ENCODE results near the gene SALL4.

The SALL4 gene

GRCh38 chr20:51750037-51750769, 52.1 kb downstream of the SALL4 start (continued):
- TF ChIP-seq ZNF639 (tag by site-specific recombination; IDR thresholded peaks at IDR 0.05) (no peak), ZNF169 (tag by site-specific recombination; IDR thresholded peaks at IDR 0.05) (no peak), ZNF121 (tag by site-specific recombination; IDR thresholded peaks at IDR 0.05) (no peak), ZNF791 (tag by site-specific recombination; IDR thresholded peaks at IDR 0.05) (no peak), ZNF624 (tag by site-specific recombination; IDR thresholded peaks at IDR 0.05) (no peak), ZNF280C (tag by site-specific recombination; IDR thresholded peaks at IDR 0.05) (no peak), IKZF3 (tag by site-specific recombination; IDR thresholded peaks at IDR 0.05) (no peak), ZNF660 (tag by site-specific recombination; IDR thresholded peaks at IDR 0.05) (no peak), ZNF555 (tag by site-specific recombination; conservative IDR thresholded peaks at IDR 0.05) (no peak), ZBTB11 (tag by site-specific recombination; conservative IDR thresholded peaks at IDR 0.05; ENCODE audit: low read depth) (no peak), ZNF621 (tag by site-specific recombination; IDR thresholded peaks at IDR 0.05) (no peak), ZNF76 (tag by site-specific recombination; IDR thresholded peaks at IDR 0.05; ENCODE audit: borderline replicate concordance, low read depth) (no peak), KLF10 (tag by site-specific recombination; IDR thresholded peaks at IDR 0.05) (no peak), ZNF449 (tag by site-specific recombination; IDR thresholded peaks at IDR 0.05) (no peak), ZNF629 (tag by site-specific recombination; IDR thresholded peaks at IDR 0.05) (peak; percentile 90), ZNF707 (tag by site-specific recombination; IDR thresholded peaks at IDR 0.05) (no peak), PATZ1 (tag by site-specific recombination; IDR thresholded peaks at IDR 0.05) (peak; percentile 85), ZNF580 (tag by site-specific recombination; IDR thresholded peaks at IDR 0.05) (no peak), ZNF837 (tag by site-specific recombination; IDR thresholded peaks at IDR 0.05) (no peak), WT1 (tag by site-specific recombination; IDR thresholded peaks at IDR 0.05) (no peak), OSR2 (tag by site-specific recombination; IDR thresholded peaks at IDR 0.05) (no peak), GLIS2 (tag by site-specific recombination; IDR thresholded peaks at IDR 0.05) (0 out of 2 replicates have a peak, but pooled peaks have one; percentile 21), ZNF302 (tag by site-specific recombination; IDR thresholded peaks at IDR 0.05; ENCODE audit: low read depth) (no peak), ZNF610 (tag by site-specific recombination; IDR thresholded peaks at IDR 0.05; ENCODE audit: borderline replicate concordance) (no peak), ZNF16 (tag by site-specific recombination; IDR thresholded peaks at IDR 0.05; ENCODE audit: low read depth) (no peak), ZNF274 (IDR thresholded peaks at IDR 0.05; ENCODE audit: low read length) (no peak), ZNF274 (tag by site-specific recombination; IDR thresholded peaks at IDR 0.05; ENCODE audit: borderline replicate concordance) (no peak), YY2 (tag by site-specific recombination; IDR thresholded peaks at IDR 0.05) (no peak)

Measured in HEK293 (cell line).